HG02642 (cell line): ENCODE results near the gene SMPDL3A.
"Not testable (repeated sequence)": the region's sequence is repeated elsewhere in the genome, so short reads cannot be mapped to it uniquely, and the experiment has no call there.

Experiments used
- ATAC-seq: cut with Tn5 transposase; IDR thresholded peaks from one replicate; pipeline ENCODE4 v1.9.1; 2021; ENCODE audit warnings: mild to moderate bottlenecking; ENCODE audit not compliant: unreplicated experiment, poor library complexity

The SMPDL3A gene, protein sequence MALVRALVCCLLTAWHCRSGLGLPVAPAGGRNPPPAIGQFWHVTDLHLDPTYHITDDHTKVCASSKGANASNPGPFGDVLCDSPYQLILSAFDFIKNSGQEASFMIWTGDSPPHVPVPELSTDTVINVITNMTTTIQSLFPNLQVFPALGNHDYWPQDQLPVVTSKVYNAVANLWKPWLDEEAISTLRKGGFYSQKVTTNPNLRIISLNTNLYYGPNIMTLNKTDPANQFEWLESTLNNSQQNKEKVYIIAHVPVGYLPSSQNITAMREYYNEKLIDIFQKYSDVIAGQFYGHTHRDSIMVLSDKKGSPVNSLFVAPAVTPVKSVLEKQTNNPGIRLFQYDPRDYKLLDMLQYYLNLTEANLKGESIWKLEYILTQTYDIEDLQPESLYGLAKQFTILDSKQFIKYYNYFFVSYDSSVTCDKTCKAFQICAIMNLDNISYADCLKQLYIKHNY

GRCh38 chr6:122789182-122790027, at the start of gene SMPDL3A:
SMPDL3A (plus strand) TSS chr6:122789258; CDS start chr6:122789347, 89 bp downstream.
- ATAC-seq, result peak; percentile 74

DNA sequence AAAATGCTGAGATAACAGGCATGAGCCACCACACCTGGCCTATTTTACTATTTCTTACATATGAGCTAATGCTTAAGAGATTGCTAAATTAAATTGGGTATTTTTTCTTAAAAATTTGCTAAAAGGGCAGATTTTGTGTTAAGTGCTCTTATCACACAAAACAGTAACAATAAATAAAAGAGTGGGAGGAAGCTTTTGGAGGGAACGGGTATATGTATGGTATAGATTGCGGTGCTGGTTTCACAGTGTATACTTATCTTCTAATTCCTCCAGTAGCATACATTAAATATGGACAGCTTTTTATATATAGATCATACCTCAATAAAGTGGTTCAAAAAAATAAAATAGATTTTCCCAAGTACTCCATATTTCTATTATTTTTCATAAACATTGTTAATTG, 49.0 kb upstream of the SMPDL3A start:
- ATAC-seq, result no peak

- no peak for ATAC-seq
Observed at GRCh38 chr6:122740936-122741335, 48.1 kb upstream of the SMPDL3A start.

DNA sequence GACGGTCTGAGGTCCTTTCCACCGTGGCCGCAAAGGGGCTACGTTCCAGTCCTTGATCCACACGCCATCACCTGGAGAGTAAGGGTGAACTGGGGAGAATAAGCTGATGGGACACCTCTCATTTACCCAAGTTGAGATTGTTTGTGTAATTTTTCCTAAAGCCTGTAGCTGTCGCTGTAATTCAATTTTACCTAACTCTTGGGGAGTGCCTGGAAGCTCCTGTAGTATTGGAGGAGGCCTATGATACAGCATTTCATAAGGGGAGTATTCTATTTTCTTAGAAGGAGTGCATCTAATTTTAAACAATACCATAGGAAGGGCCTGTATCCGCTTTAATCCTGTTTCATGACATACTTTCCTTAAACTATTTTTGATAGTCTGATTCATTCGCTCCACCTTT, 44.8 kb upstream of the SMPDL3A start:
- ATAC-seq, result not testable (repeated sequence)

- ATAC-seq, result not testable (repeated sequence)
Observed at GRCh38 chr6:122744856-122745255, 44.2 kb upstream of the SMPDL3A start.

DNA sequence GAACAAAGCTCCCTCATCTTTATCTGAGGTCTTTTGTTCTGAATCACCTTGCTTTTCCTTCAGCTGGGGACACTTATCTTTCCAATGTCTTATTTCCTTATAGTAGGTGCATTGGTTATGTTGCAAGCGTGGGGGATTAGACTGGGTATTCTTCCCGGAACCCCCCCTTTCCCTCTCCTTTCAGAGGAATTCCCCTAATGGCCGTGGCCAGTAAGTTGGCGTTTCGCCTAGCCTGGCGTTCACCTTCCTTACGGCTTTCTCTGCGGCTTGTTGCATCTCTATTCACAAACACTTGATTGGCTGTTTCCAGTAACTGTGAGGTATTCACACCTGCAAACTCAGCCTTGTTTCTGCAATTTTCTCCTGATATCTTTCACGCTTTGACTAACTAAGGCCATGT, 42.4 kb upstream of the SMPDL3A start:
- no peak for ATAC-seq

- ATAC-seq, result no peak
Observed at GRCh38 chr6:122747573-122747972, 41.5 kb upstream of the SMPDL3A start.

GRCh38 chr6:122748945-122749344, 40.1 kb upstream of the SMPDL3A start:
- ATAC-seq, result not testable (repeated sequence)

- no peak for ATAC-seq
Observed at GRCh38 chr6:122749451-122750050, 39.5 kb upstream of the SMPDL3A start.

DNA sequence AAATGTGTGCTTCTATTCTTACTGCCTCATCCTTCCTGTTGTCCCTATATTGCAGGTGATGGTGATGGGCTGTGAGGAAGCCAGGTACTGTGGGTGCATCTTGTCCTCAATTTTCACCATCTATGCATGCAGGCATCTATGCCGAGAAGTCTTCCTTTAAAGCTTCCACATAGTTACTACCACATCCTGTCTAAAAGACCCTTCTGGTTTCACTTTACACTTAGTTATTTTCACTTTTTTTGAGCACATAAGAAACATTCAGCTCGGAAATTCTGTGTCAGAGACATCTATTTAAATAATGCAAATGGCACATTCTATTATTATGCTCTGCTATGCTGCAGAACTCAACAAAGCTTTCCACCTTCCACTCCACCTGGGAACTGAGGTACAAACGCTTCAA, 37.7 kb upstream of the SMPDL3A start:
- ATAC-seq, result peak; percentile 87

DNA sequence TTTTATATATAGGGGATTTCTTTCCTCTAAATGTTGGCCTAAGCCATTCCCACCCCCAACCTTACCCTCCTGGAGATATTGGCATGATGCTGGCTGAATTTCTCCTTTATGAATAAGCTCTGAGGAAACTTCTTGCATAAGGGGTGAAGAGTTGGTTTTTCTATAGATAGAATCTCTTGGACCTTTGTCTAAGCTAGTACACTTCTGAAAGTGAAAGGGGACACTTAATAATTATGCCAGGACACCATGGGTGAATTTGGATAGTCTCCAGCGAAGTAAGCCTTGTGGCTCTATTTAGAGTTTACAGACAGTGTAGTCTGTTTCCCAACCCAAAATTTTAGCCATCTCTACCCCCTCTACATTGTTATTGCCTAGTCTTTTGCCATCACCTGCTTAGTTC, 36.6 kb upstream of the SMPDL3A start:
- no peak for ATAC-seq

- no peak for ATAC-seq
Observed at GRCh38 chr6:122753000-122753687, 35.9 kb upstream of the SMPDL3A start.

- no peak for ATAC-seq
Observed at GRCh38 chr6:122753688-122754056, 35.4 kb upstream of the SMPDL3A start.

- no peak for ATAC-seq
Observed at GRCh38 chr6:122754191-122754731, 34.8 kb upstream of the SMPDL3A start.

DNA sequence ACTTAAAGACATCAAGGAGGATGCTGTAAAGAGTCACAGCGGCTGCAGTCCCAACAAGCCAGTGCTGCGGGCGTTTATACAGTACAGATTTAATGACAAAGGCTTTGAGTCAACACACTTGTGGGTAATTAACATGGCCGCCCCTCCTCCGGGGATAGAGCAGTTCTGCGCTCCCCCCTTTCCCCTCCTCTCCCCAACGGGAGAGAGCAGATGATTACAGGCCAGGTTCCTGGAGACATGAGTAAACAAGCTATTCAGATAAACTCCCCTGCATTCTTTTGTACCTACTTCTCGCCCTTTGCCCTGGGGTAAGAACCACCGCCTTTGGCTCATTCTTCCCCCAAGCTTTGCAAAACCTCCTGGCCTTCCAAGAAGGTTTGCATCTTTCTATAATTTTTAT, 33.2 kb upstream of the SMPDL3A start:
- no peak for ATAC-seq

DNA sequence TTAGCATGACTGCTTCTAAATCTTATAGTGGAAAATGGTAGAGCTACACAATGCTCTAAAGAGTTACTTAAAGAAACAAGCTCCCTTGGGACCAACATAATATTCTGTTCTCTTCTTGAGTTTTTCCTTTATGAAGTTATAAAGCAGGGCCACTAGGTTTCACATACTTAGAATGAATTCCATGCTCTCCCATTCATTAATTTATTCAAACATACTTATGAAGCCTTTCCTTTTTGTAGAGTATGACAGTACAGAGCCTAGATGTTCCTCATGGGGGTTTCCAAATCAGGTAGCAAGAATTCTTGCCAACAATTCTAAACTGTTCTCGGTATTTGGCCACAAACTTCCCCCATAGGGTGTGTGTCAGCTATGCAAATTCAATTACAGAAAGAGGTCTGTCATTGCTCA, 30.1 kb upstream of the SMPDL3A start:
- peak; percentile 99 for ATAC-seq

DNA sequence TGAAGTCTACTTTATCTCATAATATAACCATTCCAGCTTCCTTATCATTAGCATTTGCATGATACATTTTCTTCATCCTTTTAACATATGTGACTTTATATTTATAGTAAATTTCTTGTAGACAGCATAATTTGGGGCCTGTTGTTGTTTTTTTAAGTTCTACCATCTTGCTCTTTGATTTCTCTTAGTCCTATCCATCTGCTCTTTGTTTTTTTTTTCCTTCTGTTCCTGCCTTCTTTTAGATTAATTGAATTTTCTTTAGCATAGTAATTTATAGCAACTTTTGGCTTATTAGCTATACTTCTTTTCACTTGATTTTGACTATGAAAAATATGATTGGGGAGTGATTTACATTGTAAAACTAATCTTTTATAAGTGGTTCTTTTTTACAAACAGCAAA, 28.7 kb upstream of the SMPDL3A start:
- no peak for ATAC-seq

GRCh38 chr6:122766256-122766655, 22.8 kb upstream of the SMPDL3A start:
- no peak for ATAC-seq

DNA sequence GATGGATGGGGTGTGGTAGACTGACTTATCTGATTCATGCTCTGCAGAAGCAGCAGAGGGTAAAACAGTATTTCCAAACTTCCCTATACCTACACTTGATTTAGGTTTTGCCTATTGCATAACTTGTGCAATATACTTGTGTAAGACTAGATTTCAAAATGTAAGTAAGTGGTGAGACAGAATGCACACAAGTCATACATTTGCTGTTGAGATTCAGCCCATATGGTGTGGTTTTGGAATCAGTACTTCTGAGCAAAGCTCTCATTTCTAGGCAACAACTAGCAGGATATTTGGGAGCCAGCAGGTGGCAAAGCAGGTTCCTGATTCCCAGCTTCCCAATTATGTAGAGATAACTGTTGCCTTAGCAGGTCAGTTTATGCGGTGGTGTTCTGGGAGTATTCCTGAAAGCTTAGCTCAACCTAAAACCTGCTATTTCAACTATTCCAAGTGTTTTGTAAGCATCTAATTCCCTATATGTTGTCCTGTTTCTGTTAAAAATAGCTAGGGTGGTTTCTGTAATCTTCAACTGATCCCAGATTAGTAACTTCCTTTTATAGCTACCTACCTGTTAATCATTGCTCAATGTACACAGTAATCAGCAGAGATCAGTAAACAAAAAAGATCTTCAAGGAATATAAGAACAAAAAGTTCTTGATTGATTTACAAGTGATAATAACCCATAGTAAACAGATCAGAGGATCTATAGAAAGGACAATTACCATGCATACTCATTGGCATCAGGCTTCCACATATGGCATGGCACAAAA, 18.0 kb upstream of the SMPDL3A start:
- ATAC-seq, result no peak
